NCI-H82 treated with DMSO at 0.1 percent for 48 hours (cell line): ENCODE measurements around the gene CEP250.

Experiments
- DNase-seq: peaks from one replicate; lab custom pipeline; 2025; ENCODE audit not compliant: unreplicated experiment; lab: John Stamatoyannopoulos, UW

CEP250 gene

GRCh38 chr20:35489717-35490116, 34.3 kb downstream of the CEP250 start:
- no peak for DNase-seq

DNA sequence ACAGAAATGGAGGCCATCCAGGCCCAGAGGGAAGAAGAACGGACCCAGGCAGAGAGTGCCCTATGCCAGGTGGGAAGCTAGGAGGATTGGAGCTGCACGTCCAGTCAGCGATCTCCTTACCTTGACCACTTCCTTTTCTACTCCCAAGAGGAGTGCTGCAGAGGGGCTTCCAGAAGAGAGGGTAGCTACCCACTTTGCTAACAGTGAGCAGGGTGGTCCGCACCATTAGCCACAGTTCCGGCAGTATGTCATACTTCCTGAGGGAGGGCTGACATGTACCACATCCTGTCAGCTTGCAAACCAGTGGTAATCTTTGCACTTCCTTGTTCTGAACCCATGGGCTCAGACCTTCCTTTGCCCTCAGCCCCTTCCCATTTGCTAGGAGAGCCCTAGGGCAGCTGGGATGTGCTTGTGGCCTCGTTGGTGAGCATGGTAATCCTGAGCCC, 35.4 kb downstream of the CEP250 start:
- no peak for DNase-seq

DNA sequence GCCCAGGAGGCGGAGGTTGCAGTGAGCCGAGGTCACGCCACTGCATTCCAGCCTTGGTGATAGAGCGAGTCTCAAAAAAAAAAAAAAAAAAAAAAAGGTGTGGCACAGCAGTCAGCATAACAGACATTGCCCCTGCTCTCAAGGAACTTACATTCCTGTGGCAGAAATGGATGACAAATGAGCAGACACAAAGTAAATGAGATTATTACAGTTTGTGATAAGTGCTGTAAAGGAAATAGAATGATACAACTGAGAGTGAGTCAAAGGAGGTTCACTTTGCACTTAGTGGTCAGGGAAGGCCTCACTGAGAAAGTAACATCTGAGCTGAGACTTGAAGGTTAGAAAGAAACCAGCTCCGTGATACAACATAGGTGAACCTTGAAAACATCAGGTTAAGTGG, 36.4 kb downstream of the CEP250 start:
- DNase-seq: no peak

DNA sequence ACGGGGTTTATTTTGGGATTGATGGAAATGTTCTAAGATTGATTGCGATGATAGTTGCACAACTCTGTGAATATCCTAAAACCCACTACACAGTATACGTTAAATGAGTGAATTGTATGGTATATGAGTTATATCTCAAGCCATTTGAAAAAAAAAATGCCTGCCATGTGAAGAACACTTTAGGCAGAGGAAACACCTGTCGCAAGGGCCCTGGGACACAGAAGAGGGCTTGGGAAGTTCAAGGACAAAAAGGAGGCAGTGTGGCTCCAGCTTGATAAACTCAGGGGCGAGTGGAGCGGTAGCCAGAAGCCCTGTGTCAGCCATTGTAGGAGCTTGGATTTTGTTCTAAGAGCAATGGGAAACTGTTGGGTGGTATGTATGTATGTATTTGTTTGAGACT, 37.0 kb downstream of the CEP250 start:
- DNase-seq: no peak

DNA sequence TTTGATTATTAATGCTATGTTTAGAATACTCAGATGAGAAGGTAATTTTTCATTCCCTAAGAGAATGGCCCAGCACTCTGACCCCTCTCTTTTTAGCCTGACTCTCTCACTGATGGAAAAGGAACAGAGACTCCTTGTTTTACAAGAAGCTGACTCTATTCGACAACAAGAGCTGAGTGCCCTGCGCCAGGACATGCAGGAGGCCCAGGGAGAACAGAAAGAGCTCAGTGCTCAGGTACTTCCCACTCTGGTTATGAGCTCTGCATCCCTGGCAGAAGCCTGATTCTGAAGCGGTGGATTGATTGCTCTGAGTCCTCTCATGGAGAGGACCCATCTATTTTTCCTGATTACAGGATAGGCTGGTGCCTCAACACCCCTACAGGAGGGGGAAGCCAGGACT, 41.1 kb downstream of the CEP250 start:
- DNase-seq: no peak

GRCh38 chr20:35497320-35497719, 41.9 kb downstream of the CEP250 start:
- no peak for DNase-seq

DNA sequence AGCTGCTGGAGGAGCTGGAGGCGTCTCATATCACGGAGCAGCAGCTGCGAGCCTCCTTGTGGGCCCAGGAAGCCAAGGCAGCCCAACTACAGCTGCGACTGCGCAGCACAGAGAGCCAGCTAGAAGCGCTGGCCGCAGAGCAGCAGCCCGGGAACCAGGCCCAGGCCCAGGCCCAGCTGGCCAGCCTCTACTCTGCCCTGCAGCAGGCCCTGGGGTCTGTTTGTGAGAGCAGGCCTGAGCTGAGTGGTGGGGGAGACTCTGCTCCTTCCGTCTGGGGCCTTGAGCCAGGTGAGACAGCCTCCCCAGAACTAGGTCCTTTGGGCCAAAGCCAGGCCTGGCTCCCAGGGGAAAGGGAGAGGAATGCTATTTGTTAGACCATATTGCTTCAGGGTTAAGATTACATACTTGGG, 42.4 kb downstream of the CEP250 start:
- DNase-seq: no peak

DNA sequence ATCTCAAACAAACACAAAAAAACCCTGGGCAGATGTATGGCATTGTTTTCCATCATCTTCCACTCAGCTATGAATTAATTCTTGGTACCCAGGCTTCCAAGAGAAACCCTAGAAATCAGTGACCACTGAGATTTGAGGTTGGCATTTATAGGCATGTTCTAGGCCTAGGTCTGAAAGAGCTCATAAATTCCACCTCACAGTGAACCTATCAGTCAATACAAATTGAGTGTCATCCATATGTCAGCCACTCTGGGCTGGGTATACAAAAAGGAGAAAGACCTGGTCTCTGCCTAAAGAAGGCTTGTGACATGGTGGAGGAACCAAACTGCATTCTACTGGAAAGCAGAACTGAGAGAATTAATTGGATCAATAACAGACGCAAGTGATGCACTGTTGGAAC, 43.9 kb downstream of the CEP250 start:
- no peak for DNase-seq

- DNase-seq: no peak
Measured at GRCh38 chr20:35502352-35502751, 47.0 kb downstream of the CEP250 start.

DNA sequence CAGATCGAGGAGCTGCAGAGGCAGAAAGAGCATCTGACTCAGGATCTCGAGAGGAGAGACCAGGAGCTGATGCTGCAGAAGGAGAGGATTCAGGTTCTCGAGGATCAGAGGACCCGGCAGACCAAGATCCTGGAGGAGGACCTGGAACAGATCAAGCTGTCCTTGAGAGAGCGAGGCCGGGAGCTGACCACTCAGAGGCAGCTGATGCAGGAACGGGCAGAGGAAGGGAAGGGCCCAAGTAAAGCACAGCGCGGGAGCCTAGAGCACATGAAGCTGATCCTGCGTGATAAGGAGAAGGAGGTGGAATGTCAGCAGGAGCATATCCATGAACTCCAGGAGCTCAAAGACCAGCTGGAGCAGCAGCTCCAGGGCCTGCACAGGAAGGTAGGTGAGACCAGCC, 47.9 kb downstream of the CEP250 start:
- no peak for DNase-seq

GRCh38 chr20:35503841-35504561, 48.6 kb downstream of the CEP250 start:
- no peak for DNase-seq

GRCh38 chr20:35504751-35505150, 49.4 kb downstream of the CEP250 start:
- no peak for DNase-seq

GRCh38 chr20:35506179-35506578, 50.8 kb downstream of the CEP250 start:
- no peak for DNase-seq

GRCh38 chr20:35506872-35507638, 51.7 kb downstream of the CEP250 start:
- no peak for DNase-seq

DNA sequence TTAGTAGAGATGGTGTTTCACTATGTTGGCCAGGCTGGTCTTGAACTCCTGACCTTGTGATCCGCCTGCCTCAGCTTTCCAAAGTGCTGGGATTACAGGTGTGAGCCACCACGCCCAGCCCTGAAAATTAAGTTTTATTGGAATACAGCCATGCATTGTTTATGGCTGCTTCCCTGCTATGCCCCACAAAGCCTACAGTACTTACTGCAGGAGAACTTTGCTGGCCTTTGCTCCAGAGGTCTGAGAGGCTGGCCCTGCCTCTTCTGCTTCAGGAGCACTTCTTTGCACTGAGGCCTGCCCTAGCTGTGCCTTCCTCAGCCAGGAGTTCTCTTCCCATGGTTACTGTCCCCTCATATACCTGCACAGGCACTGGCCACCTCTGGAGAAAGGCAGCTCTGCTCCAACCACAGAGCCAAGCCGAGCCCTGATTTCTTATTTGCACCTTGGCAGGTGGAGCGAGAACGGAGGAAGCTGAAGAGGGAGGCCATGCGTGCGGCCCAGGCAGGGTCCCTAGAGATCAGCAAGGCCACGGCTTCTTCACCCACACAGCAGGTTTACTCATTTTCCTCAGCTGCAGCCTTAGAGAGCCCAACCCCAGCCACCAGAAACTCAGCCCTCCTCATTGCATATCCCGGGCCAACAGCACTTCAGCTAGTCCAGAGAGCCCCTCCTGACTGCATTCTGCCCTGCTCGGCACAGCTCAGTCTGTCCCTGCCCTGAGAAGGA, 53.3 kb downstream of the CEP250 start:
- DNase-seq: no peak

DNA sequence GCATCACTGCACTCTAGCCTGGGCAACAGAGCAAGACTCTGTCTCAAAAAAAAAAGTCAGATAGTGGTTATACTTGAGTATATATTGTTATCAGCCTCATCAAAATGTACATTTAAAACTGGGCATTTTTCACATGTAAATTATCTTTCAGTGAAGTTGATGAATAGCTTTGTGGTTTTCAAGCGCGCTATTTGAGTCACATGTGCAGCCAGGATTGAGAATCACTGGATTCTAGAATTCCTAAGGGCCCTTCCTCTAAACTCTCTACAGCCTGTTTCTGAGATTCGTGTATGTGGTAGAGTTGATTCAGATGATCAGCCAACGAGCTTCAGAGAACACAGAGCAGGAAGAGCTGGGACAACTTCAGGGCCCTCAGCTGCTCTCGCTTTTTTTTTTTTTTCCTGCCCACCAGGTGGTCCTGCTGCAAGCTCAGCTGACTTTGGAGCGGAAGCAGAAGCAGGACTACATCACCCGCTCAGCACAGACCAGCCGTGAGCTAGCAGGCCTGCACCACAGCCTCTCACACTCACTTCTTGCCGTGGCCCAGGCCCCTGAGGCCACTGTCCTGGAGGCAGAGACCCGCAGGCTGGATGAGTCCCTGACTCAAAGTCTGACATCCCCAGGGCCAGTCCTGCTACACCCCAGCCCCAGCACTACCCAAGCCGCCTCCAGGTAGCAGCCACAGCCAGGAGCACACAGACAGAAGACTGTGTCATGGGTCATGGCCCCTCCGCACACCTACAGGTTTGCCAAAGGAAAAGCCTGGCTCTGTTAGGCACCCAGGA, 55.7 kb downstream of the CEP250 start:
- no peak for DNase-seq

DNA sequence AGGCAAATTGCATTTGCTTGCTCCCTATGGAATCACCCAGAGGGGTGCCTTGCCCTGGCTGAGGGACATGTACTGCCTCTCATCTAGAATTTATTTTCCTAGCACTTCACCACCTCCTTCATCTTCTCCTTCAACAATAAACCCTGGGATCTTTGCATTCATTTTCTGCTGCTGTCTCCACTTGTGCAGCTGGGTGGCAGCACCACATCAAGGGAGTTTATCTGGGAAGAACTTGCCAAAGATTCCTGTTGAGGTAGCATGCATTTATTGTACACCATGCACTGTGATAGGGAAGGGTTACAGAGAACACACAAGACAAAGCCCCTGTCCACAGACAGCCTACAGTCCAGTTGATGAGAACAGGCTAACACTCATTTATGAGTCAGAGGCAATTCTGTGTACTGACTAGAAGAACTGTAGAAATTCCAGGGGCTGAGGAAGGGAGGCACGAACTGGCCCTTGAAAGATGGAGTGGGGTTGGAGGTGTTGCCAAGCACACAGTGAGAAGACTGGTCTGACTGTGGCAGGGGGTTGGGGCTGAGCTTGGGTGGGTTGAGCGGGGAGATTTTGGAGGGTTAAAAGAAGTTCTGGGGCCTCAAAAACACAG, 56.5 kb downstream of the CEP250 start:
- DNase-seq: peak; percentile 3

DNA sequence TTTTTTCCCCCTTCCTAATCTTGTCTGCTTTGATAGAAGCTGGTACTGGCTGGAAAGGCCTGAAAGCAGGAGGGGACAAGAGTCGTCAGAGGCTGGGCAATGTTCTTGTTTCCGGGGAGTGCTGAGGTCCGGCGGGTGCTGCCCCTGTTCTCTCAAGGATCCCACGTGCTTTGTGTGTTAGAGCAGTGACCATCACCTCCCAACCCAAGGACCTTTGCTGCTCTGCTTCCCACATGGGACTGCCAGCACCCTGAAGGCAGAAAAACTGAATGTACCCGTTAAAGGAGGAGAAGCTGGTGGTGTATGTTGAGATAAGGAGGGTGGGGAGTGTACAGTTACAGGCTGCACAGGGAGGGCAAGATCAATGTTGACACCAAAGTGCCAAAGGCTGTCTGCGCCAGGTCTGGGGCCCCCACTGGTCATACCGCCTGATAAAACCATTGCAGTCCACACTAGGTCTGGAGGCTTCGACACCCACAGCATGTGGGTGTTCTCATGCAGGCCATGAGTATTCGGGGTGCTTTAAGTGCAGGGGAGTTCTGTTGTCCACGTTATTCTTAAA, 59.1 kb downstream of the CEP250 start:
- DNase-seq: no peak

GRCh38 chr20:35515341-35515740, 59.9 kb downstream of the CEP250 start:
- DNase-seq: no peak

DNA sequence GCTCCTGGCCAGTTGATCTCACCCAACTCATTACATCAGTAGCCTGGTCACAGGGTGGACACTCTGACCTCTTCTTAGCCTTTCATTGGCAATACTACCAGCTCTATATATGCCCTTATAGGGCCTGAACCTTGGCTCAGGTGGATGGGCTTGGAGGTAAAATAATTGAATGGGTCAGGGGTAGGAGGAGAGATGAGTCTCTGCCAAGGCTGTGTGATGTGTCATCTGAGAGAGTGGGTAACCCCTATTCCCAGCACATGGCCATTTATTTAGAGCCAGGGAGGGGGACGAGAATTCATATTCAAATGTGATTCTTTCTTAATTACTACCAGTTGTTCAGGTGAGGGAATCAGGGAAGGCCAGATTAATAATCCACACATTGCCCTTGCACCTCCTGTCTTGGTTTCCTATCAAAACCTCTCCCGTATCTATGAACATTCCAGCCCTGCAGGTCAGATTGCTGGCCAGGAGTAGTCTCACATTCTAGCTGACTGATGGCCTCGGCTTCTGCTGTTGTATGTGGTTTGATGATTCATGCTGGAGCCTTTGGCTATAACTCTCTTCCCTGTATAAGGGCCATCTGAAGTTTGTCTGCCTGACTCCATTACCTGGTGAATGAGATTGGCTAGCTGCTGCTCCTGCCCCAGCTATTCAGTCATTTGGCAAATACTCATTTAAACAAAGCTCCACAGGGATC, 60.7 kb downstream of the CEP250 start:
- no peak for DNase-seq
